HG02943 (cell line): Measurements from ENCODE around the gene KANK2.

Experiments
- ATAC-seq: cut with Tn5 transposase; IDR thresholded peaks from one replicate; pipeline ENCODE4 v1.9.1; 2021; ENCODE audit warnings: mild to moderate bottlenecking, low read depth, moderate library complexity; ENCODE audit not compliant: unreplicated experiment

The KANK2 gene

GRCh38 chr19:11226716-11227166 lies 29.4 kb upstream of the KANK2 start:
- ATAC-seq, result no peak

- no peak for ATAC-seq
Measured at GRCh38 chr19:11225815-11226214, 28.5 kb upstream of the KANK2 start.

GRCh38 chr19:11225172-11225571 lies 27.8 kb upstream of the KANK2 start:
- no peak for ATAC-seq

- no peak for ATAC-seq
Measured at GRCh38 chr19:11224429-11224828, 27.1 kb upstream of the KANK2 start.

- ATAC-seq, result no peak
Measured at GRCh38 chr19:11223200-11223599, 25.9 kb upstream of the KANK2 start.

GRCh38 chr19:11221082-11221598 lies 23.8 kb upstream of the KANK2 start:
- ATAC-seq, result no peak

GRCh38 chr19:11214387-11214786 lies 17.0 kb upstream of the KANK2 start:
- ATAC-seq, result no peak

- no peak for ATAC-seq
Measured at GRCh38 chr19:11210656-11210928, 13.2 kb upstream of the KANK2 start.

- ATAC-seq, result no peak
Measured at GRCh38 chr19:11209839-11210655, 12.7 kb upstream of the KANK2 start.

- ATAC-seq, result no peak
Measured at GRCh38 chr19:11208561-11209471, 11.5 kb upstream of the KANK2 start.

GRCh38 chr19:11205939-11206570 lies 8.7 kb upstream of the KANK2 start:
- ATAC-seq, result no peak

GRCh38 chr19:11204943-11205349 lies 7.6 kb upstream of the KANK2 start:
- ATAC-seq, result no peak

GRCh38 chr19:11204076-11204602 lies 6.8 kb upstream of the KANK2 start:
- ATAC-seq, result no peak

- ATAC-seq, result no peak
Measured at GRCh38 chr19:11203194-11204075, 6.1 kb upstream of the KANK2 start.

- no peak for ATAC-seq
Measured at GRCh38 chr19:11202488-11203193, 5.3 kb upstream of the KANK2 start.

- ATAC-seq, result no peak
Measured at GRCh38 chr19:11201791-11202190, 4.4 kb upstream of the KANK2 start.

GRCh38 chr19:11200931-11201330 lies 3.6 kb upstream of the KANK2 start:
- ATAC-seq, result no peak

GRCh38 chr19:11200015-11200574 lies 2.8 kb upstream of the KANK2 start:
- no peak for ATAC-seq

GRCh38 chr19:11199517-11199916 lies 2.2 kb upstream of the KANK2 start:
- ATAC-seq, result no peak
